OCI-LY3 (cell line): ENCODE results near the gene GADL1.

Experiments used
- H2AFZ ChIP-seq: fragments of 200-600, 300-600 bp; shearing (Covaris generic); 2 replicates; pipeline ENCODE4 v1.6.0; 2014; ENCODE audit warnings: antibody characterized with exemption, low read depth, low read length
- H3K27ac ChIP-seq: fragments of 200-600, 300-600 bp; sonication (generic); 2 replicates; pipeline ENCODE4 v1.5.1; 2014; ENCODE audit warnings: mild to moderate bottlenecking, low read length, moderate library complexity, mixed read lengths
- H3K27me3 ChIP-seq: fragments of 200-600, 300-600 bp; sonication (generic); 2 replicates; pipeline ENCODE4 v1.6.1; 2014; ENCODE audit warnings: low read depth, low read length, mixed read lengths
- H3K36me3 ChIP-seq: fragments of 200-600, 300-600 bp; sonication (generic); replicated peaks from 2 replicates; pipeline ENCODE3; 2014; ENCODE audit warnings: low read depth, low read length, mixed read lengths
- H3K4me1 ChIP-seq: fragments of 300-600, 200-600 bp; sonication (generic); 2 replicates; pipeline ENCODE4 v1.6.1; 2014; ENCODE audit warnings: low read length, mixed read lengths
- H3K4me2 ChIP-seq: fragments of 200-600, 300-600 bp; sonication (generic); 2 replicates; pipeline ENCODE4 v1.6.1; 2014; ENCODE audit warnings: low read length, mixed read lengths
- H3K4me3 ChIP-seq: fragments of 300-600, 200-600 bp; sonication (generic); 2 replicates; pipeline ENCODE4 v1.5.1; 2014; ENCODE audit warnings: antibody characterized with exemption, mild to moderate bottlenecking, low read length, moderate library complexity
- H3K79me2 ChIP-seq: fragments of 300-600, 200-600 bp; shearing (Covaris generic); 2 replicates; pipeline ENCODE4 v1.6.1; 2014; ENCODE audit warnings: mild to moderate bottlenecking, low read length, mixed read lengths
- H3K9ac ChIP-seq: fragments of 300-600, 200-600 bp; shearing (Covaris generic); 2 replicates; pipeline ENCODE4 v1.6.0; 2014; ENCODE audit warnings: mild to moderate bottlenecking, low read length, moderate library complexity
- H3K9me3 ChIP-seq: fragments of 200-600, 300-600 bp; shearing (Covaris generic); 2 replicates; pipeline ENCODE4 v1.6.1; 2014; ENCODE audit warnings: low read length, mixed read lengths; ENCODE audit not compliant: insufficient read depth
- H4K20me1 ChIP-seq: fragments of 200-600, 300-600 bp; sonication (generic); 2 replicates; pipeline ENCODE4 v1.6.1; 2016; ENCODE audit warnings: low read length, mixed read lengths; ENCODE audit not compliant: insufficient read depth
- CTCF ChIP-seq: fragments of 200-600, 300-600 bp; sonication (generic); IDR thresholded peaks from 2 replicates; pipeline ENCODE4 v1.5.1; 2014; ENCODE audit warnings: antibody characterized with exemption, low read length, low read depth
- EZH2phosphoT487 ChIP-seq: fragments of 200-600 bp; shearing (Covaris generic); IDR thresholded peaks from 2 replicates; pipeline ENCODE4 v1.6.1; 2018; ENCODE audit warnings: antibody characterized with exemption, mixed run types, low read depth

The GADL1 gene

DNA sequence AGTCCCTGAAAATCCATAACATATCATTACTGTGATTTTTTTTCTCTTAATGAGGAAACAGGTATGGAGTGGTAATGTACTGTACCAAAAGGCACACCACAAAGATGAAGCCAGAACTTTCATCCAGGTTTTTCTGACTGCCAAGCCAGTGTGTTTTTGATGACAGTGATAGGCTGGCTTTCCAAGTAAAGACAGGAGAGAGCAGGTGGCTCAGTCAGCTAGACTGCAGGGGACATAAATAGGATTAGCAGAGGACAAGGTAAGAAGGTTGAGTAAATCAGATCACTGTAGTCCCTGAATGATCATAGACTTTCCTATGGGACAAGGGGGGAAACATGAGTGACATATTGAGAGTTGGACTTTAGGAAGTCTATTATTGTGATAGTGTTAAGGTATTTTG is 127.9 kb downstream of the GADL1 start:
- Histone ChIP-seq H3K9me3 (no peaks in the 10 kb centered on the region), H3K4me1 (no peaks in the 10 kb centered on the region), H3K36me3 (no peaks in the 10 kb centered on the region), H3K4me3 (no peak overlapping the region), H3K9ac (no peak overlapping the region), H4K20me1 (no peaks in the 10 kb centered on the region), H3K27ac (no peak overlapping the region), H3K79me2 (no peaks in the 10 kb centered on the region), H3K4me2 (no peak overlapping the region), H3K27me3 (peaks cover 6% of the 10 kb centered on the region), H2AFZ (no peak overlapping the region)
- no peak for TF ChIP-seq EZH2phosphoT487
- no peak for TF ChIP-seq CTCF

GRCh38 chr3:30764891-30765290 is 129.6 kb downstream of the GADL1 start:
- Histone ChIP-seq H3K79me2 (no peaks in the 10 kb centered on the region), H3K27me3 (0 out of 2 replicates have a peak, but pooled peaks cover 3% of the 10 kb centered on the region), H3K4me2 (no peak overlapping the region), H3K27ac (no peak overlapping the region), H3K9me3 (no peaks in the 10 kb centered on the region), H3K9ac (no peak overlapping the region), H3K36me3 (no peaks in the 10 kb centered on the region), H2AFZ (no peak overlapping the region), H3K4me1 (no peaks in the 10 kb centered on the region), H4K20me1 (no peaks in the 10 kb centered on the region), H3K4me3 (no peak overlapping the region)
- TF ChIP-seq CTCF (no peak), EZH2phosphoT487 (no peak)

GRCh38 chr3:30764281-30764680 is 130.2 kb downstream of the GADL1 start:
- 0 out of 2 replicates have a peak, but pooled peaks cover 3% of the 10 kb centered on the region for H3K27me3 ChIP-seq
- H3K36me3 ChIP-seq = no peaks in the 10 kb centered on the region
- no peak for TF ChIP-seq CTCF
- no peak for TF ChIP-seq EZH2phosphoT487
- H3K4me3 ChIP-seq = no peak overlapping the region
- H3K79me2 ChIP-seq = no peaks in the 10 kb centered on the region
- H4K20me1 ChIP-seq = no peaks in the 10 kb centered on the region
- no peaks in the 10 kb centered on the region for H3K4me1 ChIP-seq
- H3K4me2 ChIP-seq = no peak overlapping the region
- H3K27ac ChIP-seq = no peak overlapping the region
- no peak overlapping the region for H3K9ac ChIP-seq
- H3K9me3 ChIP-seq = no peaks in the 10 kb centered on the region
- H2AFZ ChIP-seq = no peak overlapping the region

- Histone ChIP-seq H3K9ac (no peak overlapping the region), H3K27me3 (no peaks in the 10 kb centered on the region), H3K4me1 (no peaks in the 10 kb centered on the region), H3K36me3 (no peaks in the 10 kb centered on the region), H3K27ac (no peak overlapping the region), H3K9me3 (no peaks in the 10 kb centered on the region), H4K20me1 (no peaks in the 10 kb centered on the region), H3K4me3 (no peak overlapping the region), H2AFZ (no peak overlapping the region), H3K4me2 (no peak overlapping the region), H3K79me2 (no peaks in the 10 kb centered on the region)
- TF ChIP-seq CTCF = no peak
- TF ChIP-seq EZH2phosphoT487 = no peak
Observed at GRCh38 chr3:30761374-30761773, 133.1 kb downstream of the GADL1 start.
